HG02852 (cell line): ENCODE data around the gene PIP5K1C.

Source experiments
- ATAC-seq: cut with Tn5 transposase; IDR thresholded peaks from one replicate; pipeline ENCODE4 v1.9.1; 2021; ENCODE audit warnings: mild to moderate bottlenecking, moderate library complexity; ENCODE audit not compliant: unreplicated experiment

Gene PIP5K1C

DNA sequence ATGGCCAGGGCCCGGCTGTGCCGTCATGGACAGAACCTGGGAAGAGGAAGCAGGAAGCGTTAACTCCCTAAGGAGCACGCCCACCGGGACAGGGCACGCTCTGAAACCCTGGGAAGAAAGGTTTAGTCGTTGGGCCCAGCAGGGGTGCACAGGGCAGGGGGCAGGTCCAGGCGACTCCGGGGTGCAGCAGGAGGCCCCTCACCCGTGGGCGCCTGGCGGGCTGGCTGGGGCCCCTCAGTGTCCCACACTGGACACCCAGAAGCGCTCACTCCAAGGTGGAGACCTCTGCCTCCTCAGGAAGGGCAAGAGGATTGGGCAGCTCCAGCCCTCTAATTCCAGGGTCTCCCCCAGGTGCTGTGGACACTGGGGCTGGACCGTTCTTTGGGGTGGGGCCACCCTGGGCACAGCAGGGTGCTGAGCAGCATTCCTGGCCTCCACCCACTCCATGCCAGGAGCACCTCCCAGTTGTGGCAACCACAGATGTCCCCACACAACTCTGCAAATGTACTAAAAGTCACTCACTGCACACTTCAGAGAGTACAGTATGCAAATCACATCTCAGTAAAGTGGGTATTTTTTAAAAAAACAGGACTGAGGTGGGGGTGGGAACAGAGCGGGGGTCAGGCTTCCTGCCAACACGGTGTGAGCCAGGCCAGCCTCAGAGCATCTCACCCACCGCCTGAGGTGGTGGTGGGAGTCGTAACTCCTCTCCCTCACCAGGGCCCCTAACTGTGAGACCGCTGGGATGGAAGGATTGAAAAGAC is 35.2 kb downstream of the PIP5K1C start:
- ATAC-seq = no peak

DNA sequence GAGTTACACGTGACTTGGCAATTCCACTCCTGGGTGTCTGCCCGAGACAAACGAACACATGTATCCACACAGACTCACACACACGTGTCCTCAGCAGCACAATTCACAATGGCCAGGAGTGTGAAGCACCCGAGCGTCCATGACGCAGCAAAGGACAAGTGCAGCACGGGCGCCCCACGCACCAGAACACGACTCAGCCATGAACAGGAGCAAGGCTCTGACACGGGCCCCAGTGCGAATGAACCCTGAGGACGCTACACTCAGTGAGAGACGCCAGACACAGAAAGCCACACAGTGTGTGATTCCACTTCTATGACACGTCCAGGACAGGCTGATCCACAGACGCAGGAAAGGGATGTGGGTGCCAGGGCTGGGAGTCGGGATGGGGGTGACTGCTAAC is 36.4 kb downstream of the PIP5K1C start:
- ATAC-seq = no peak

GRCh38 chr19:3661284-3662238 is 38.7 kb downstream of the PIP5K1C start:
- ATAC-seq = no peak

DNA sequence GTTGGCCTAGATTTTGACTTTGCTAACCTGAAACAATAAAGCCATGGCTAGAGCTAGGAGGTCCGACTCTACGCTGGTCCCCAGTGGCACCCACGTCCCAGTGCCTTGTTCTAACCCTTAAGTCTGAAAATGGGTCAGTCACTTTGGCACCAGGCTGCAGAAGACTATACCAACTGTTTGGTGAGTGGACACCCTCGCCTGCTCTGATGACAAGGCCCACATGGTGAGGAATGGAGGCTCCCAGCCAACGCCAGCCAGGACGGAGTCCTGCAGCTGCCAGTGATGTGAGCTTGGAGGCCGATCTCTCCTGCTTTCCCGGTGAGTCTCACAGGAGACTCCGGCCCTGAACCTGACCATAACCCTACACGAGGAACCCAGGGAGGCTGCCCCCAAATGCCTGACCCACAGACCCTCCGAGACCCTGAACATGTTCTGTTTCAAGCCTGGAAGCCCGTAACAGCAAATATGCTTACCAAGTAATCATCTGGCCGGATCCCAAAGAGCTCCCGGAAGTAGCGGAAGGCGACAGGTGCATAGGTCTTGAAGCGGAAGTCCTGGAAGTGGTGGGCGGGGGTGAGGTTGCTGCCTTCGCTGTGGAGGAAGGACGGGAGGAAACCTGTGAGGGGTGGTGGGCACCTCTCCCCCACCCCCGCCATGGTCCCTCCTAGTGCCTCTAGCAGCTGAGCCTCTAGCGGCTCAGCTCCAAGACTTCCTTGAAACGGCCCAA is 39.6 kb downstream of the PIP5K1C start:
- no peak for ATAC-seq

GRCh38 chr19:3659746-3660112 is 40.5 kb downstream of the PIP5K1C start:
- no peak for ATAC-seq

DNA sequence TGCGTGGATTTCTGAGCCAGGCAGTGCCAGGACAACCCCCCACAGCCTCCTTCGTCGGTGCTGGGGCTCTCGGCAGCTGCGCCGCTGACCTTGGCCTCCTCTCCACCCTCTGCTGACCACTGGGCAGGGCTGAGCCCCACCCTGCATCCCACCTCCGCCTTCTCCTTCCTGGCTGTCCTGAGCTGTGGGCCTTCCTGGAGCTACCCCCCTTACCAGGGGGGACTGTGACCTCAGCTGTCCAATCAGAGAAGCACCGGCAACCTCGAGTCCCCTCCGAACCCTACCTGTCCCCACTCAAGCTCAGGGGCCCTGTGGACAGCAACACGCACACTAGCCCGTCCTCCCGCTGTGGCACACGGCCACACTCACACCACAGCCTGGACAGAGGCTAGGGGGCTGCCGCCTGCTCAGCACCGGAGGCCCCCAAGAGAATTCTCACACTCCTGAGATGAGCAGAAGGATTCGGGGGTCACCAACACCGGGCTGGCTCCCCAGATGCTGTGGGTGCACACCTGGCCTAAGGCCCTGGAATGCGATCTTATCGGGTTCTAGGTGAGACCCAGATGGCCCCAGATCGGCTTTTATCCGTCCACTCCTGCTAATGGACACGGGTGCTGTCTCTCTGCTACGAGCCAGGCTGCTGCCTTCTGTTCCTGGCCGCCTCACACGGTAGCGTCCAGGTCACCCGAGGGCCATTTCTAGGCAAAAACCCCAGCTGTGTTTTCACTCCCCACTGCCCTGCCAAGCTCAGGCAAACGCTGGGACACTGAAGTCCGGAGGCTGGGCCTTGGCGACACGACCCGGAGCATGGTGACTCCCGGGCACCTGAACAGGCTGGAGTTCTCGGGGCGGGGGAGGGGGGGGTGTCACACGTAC is 41.2 kb downstream of the PIP5K1C start:
- ATAC-seq = no peak

DNA sequence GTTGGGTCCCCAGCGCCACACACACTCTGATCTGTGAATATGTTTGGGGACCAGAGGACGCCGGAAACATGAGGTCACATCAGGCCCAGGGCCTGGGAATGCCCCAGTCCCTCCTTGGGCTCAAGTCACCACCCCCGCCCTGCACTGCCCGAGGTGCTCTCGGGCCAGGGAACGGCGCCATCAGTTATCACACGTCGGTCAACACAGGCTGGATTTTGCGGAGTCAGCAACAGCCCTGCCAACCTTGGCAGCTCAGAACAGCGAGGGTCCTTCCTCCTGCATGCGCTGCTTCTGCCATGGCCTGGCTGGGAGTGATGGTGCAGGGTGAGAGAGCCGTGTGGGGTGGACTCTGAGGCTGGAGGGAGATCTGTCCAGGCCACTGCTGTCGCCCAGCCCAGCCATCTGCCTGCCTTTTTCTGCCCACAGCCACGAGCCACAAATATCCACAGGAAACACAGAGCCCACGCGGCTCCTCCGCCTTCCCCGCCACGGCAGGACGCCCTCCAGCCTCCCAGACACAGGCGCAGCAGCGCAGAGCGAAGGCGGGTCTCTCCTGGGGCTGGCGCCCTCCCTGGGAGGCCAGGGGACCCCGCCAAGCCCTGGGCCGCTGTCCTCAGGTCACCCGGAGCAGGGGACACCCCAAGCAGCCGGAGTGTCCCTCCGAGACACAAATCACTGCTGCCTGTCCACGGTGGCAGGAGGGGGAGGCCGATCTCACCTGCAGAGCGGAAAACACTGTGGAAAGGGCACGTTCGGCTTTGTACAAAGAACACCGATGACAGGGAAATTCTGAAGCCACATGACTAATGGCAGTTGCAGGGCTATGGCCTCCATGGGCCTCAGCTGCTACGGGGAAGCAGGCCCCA is 42.0 kb downstream of the PIP5K1C start:
- no peak for ATAC-seq

DNA sequence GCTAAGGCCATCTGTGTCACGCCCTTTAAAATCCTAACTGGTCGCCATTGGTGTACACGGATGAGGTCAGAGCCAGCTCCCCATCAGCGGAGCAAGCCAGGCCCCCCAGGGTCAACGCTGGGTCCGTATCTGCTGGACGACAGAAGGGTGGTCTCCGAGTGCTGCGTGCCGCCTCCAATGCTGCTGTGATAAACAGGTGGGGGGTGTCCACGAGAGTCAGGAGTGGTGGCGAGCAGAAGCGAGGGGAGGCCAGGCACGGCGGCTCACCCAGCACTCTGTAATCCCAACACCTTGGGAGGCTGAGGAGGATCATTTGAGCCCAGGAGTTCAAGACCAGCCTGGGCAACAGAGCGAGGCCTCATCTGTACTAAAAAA is 42.9 kb downstream of the PIP5K1C start:
- ATAC-seq = no peak

GRCh38 chr19:3656747-3657394 is 43.4 kb downstream of the PIP5K1C start:
- ATAC-seq = no peak

DNA sequence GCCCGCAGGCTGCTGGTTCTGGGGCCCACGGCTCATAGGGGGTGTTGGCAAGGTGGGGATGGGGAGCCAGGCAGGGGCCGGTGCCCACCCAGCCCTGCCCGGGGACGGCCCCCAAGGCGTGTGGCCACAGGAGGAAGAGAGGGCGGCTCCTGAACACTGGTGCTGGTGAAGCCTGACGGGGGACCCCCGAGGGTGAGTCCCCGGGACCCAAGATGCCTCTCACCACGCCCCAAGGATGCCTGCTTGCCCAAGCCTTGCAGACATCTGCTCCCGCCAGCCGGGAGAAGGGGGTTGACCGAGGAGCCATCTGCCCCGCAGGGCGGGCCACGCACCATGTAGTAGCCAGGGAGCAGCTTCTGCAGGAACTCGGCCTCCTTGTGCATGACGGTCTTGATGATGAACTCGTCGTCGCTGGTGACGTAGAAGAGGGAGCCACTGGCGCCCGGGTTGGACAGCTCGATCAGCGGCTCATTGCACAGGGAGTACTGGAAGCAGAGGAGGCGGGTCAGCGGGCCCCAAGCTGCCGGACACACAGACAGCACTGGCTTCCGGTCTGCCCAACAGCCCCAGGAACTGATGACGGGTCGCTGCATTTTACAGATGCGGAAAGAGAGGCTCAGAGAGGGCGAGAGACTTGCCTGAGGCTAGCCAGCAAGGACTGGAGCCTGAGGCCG is 44.1 kb downstream of the PIP5K1C start:
- ATAC-seq = no peak

DNA sequence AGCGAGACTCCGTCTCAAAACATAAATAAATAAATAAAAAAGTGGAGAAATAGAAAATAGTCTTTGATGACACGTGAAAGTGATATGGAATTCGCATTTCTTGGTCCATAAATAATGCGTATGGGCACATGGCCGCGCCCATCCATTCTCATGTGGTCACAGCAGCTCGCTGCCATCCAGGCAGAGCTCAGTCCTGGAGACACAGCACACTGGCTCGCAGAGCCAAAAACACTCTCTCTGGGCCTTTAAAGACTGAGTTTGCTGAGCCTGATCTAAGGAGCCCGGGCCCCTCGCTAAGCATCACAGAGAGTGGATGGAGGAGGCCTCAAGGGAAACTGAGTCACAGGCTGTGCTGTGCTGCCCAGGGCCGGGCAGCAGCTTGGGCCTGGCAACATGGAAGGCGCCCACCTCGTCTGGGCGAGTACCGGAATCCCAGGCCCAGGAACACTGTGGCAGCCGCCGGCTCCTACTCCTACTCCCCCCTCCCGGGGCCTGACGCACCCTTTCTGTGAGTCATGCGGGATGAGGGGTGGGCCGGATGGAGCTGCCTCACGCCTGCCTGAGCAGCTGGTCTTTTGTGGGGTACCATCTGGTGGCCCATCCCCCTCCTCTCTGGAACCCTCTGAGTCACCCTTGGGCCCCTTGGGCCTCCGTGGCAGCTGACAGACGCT is 44.7 kb downstream of the PIP5K1C start:
- ATAC-seq = no peak

DNA sequence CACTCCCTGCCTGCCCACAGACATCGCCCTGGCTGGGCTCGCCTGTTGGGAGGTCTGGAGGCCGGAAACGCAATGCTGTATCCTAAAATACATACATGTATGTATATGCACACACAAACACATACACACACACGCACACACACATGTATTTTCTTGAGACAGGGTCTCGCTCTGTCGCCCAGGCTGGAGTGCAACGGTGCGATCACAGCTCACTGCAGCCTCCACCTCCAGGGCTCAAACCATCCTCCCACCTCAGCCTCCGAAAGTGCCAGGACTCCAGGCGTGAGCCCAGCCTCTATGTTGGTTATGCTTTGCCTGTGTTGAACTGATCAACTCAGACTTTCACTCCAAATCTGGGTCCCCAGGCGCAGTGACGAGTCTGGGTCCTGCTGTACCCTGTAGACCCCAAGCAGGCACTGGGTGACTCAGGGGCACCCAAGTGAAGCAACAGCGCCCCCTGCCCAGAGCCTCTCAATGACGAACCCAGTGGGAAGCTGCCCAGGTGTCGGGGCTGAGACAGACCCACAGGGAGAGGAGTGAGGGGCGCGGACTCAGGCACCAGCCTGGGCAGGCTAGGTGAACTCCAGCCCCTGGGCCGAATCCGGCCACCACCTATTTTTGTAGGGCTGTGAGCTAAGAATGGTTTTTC is 46.3 kb downstream of the PIP5K1C start:
- no peak for ATAC-seq

- ATAC-seq = no peak
Observed at GRCh38 chr19:3653081-3653795, 47.0 kb downstream of the PIP5K1C start.

DNA sequence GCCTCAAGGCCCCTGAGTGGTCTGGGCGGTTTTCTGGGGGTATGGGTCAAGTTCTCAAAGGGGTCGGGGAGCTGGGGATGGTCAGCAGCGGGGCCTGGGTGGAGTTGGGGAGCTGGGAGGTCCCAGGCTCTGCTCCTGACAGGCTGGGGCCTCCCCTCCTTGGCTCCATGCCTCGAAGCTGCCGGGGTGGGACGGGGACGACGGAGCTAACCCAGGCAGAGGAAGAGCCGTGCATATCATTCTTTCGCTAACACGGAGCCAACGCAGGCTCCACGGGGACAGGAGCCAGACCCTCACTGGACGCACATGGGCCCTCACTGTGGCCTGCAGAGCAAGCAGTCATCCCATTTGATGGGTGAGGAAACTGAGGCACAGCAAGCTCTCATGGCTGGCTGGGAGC is 47.8 kb downstream of the PIP5K1C start:
- ATAC-seq = no peak

GRCh38 chr19:3651684-3652083 is 48.6 kb downstream of the PIP5K1C start:
- no peak for ATAC-seq

GRCh38 chr19:3649888-3650287 is 50.4 kb downstream of the PIP5K1C start:
- no peak for ATAC-seq
